Thoracic aorta (tissue), 2 donors: ENCODE data around the gene KRT86. TPM values are rescaled to one million over a fixed set of nuclear protein-coding genes. Genes with fewer than 3 reads are reported as not detected.

ENCODE experiments used
- ATAC-seq: fragments of 150-250 bp; one replicate; pipeline ENCODE4 v1.8.0; 2017; ENCODE audit warnings: low read depth; ENCODE audit not compliant: insufficient number of reproducible peaks, low FRiP score
- DNase-seq: peaks from one replicate; pipeline ENCODE4 v3.0.0-alpha.2; 2020; ENCODE audit warnings: low spot score
- H3K27ac ChIP-seq, 2 donors: fragments of 200-600 bp; sonication (generic); 1 replicate in 1 of 2; 2 replicates in 1 of 2; pipeline ENCODE4 v1.5.1; 2016; ENCODE audit warnings: mild to moderate bottlenecking in 2 of 2, moderate library complexity in 2 of 2
- H3K27me3 ChIP-seq: fragments of 200-600 bp; sonication (generic); replicated peaks from 2 replicates; pipeline ENCODE4 v1.6.0; 2016; ENCODE audit warnings: mild to moderate bottlenecking; ENCODE audit not compliant: insufficient read depth
- H3K36me3 ChIP-seq: fragments of 200-600 bp; sonication (generic); one replicate; pipeline ENCODE4 v1.5.1; 2016
- H3K4me1 ChIP-seq, 2 donors: fragments of 200-600 bp; sonication (generic); 1 replicate in 1 of 2; 2 replicates in 1 of 2; pipeline versions ENCODE4 v1.5.1 to v1.6.0; 2016; ENCODE audit warnings: low read depth in 2 of 2, mild to moderate bottlenecking in 1 of 2; ENCODE audit not compliant: control insufficient read depth in 1 of 2
- H3K4me3 ChIP-seq: fragments of 200-600 bp; sonication (generic); 2 replicates; pipeline ENCODE4 v1.5.1; 2016; ENCODE audit warnings: mild to moderate bottlenecking
- H3K9me3 ChIP-seq: fragments of 200-600 bp; sonication (generic); 2 replicates; pipeline ENCODE4 v1.5.1; 2016
- total RNA-seq, 2 donors: library from RNA; depleted of rRNA; stranded (reverse); fragments of >200 nt; gene quantifications; one replicate each; pipeline versions ENCODE4 v1.1.0 to v1.2.3, GENCODE V29; 2016
- TF ChIP-seq, protein P1 (sequence below): fragments of 200-600 bp; sonication (generic); IDR thresholded peaks from one replicate; pipeline ENCODE4 v1.5.1; 2019; ENCODE audit warnings: antibody characterized with exemption

The KRT86 gene
- total RNA-seq, 2 donors from 2014 or later = 9.3 TPM; not detected in 1

- Histone ChIP-seq H3K4me3 (no peak overlapping the region), H3K4me1 (peaks cover 54 to 64% of the 10 kb centered on the region in 2 donors), H3K27me3 (no peaks in the 10 kb centered on the region), H3K9me3 (no peaks in the 10 kb centered on the region), H3K27ac (peak overlapping the region; percentile 74 to 86), H3K36me3 (no peaks in the 10 kb centered on the region)
- ATAC-seq = no peak
- TF ChIP-seq, protein P1, sequence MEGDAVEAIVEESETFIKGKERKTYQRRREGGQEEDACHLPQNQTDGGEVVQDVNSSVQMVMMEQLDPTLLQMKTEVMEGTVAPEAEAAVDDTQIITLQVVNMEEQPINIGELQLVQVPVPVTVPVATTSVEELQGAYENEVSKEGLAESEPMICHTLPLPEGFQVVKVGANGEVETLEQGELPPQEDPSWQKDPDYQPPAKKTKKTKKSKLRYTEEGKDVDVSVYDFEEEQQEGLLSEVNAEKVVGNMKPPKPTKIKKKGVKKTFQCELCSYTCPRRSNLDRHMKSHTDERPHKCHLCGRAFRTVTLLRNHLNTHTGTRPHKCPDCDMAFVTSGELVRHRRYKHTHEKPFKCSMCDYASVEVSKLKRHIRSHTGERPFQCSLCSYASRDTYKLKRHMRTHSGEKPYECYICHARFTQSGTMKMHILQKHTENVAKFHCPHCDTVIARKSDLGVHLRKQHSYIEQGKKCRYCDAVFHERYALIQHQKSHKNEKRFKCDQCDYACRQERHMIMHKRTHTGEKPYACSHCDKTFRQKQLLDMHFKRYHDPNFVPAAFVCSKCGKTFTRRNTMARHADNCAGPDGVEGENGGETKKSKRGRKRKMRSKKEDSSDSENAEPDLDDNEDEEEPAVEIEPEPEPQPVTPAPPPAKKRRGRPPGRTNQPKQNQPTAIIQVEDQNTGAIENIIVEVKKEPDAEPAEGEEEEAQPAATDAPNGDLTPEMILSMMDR = no peak
- DNase-seq = no peak
Measured at GRCh38 chr12:52246720-52247621, 27.5 kb upstream of the KRT86 start.

- TF ChIP-seq, protein P1 = no peak
- ATAC-seq (no peak), DNase-seq (no peak)
- peak overlapping the region; percentile 74 to 86 for H3K27ac ChIP-seq
- H3K27me3 ChIP-seq = no peaks in the 10 kb centered on the region
- no peak overlapping the region for H3K4me3 ChIP-seq
- H3K4me1 ChIP-seq = peaks cover 54 to 60% of the 10 kb centered on the region in 2 donors
- no peaks in the 10 kb centered on the region for H3K9me3 ChIP-seq
- H3K36me3 ChIP-seq = no peaks in the 10 kb centered on the region
Measured at GRCh38 chr12:52247622-52248540, 26.6 kb upstream of the KRT86 start.

DNA sequence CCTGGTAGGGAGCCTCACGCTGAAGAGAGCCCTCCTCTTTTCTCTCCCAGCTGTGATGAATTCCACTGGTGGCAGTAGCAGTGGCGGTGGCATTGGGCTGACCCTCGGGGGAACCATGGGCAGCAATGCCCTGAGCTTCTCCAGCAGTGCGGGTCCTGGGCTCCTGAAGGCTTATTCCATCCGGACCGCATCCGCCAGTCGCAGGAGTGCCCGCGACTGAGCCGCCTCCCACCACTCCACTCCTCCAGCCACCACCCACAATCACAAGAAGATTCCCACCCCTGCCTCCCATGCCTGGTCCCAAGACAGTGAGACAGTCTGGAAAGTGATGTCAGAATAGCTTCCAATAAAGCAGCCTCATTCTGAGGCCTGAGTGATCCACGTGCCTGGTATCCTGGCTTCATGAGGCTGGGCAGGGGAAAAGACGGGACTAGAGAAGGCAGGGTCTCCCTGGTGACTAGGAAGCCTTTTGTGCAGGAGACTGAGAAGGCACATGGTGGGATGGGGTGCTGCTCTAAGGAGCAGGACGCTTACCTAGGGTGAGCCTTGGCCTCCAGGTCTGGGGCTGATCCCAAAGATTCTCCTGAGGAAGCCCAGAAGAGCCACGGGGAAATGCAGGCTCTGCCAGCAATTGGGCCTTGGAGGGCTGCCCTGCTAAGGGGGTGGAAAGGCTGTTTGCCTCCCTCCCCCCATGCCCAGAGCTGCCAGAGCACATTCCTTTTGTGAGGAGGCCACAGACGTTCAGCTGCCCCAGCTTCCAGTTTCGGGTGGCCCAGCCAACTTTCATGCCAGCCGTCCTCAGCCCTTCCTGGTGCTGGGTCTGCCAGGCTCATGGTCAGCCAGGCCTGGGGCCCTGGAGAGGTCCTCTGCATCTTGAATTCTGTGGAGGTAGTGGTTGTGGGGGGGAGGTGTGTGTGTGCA, 25.6 kb upstream of the KRT86 start:
- DNase-seq = peak; percentile 33

DNA sequence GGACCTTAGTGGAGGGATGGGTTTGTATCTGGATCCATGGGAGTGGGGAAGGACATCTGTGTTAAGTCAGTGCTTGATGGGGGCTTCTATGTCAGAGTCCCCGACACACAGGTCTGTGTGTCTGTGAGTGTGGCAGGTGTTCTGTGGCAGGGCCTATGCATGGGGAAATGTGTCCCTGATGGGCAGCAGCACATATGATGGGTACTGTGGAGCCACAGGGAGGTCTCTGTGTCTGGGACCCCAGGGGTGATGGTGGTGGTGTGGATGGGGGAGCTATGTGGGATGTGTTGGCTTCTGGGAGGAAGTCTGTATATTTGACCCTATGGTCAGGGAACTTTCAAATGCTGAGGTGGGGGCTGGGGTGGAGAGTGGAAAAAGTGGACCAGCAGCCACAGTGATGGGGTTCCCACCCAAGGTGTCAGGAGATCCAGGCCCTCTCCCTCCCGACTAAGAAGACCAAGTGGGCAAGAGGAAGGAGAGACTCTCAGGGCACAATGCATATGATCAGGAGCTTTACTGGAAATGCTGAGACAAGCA, 24.9 kb upstream of the KRT86 start:
- ATAC-seq (no peak), DNase-seq (no peak)
- Histone ChIP-seq H3K9me3 (no peaks in the 10 kb centered on the region), H3K27me3 (no peaks in the 10 kb centered on the region), H3K36me3 (no peaks in the 10 kb centered on the region), H3K4me3 (no peak overlapping the region), H3K4me1 (peaks cover 37 to 43% of the 10 kb centered on the region in 2 donors), H3K27ac (peak overlapping the region; percentile 74 to 86)
- TF ChIP-seq, protein P1 = no peak

More for the DNA sequence above, 25.6 kb upstream of the KRT86 start:
- no peaks in the 10 kb centered on the region for H3K9me3 ChIP-seq
- no peak overlapping the region for H3K4me3 ChIP-seq
- peak overlapping the region; percentile 74 to 86 for H3K27ac ChIP-seq
- no peaks in the 10 kb centered on the region for H3K36me3 ChIP-seq
- H3K4me1 ChIP-seq = peaks cover 45 to 51% of the 10 kb centered on the region in 2 donors
- no peaks in the 10 kb centered on the region for H3K27me3 ChIP-seq
- peak; percentile 47 for ATAC-seq
- TF ChIP-seq, protein P1 = no peak
